Right lobe of liver (tissue), 6 donors: ENCODE results near the gene LARP7. TPM values are rescaled to one million over a fixed set of nuclear protein-coding genes. Genes with fewer than 3 reads are reported as not detected.

Experiments used
- ATAC-seq, 4 donors: fragments of 200-7000 bp; cut with Tn5 transposase; one replicate each; pipeline ENCODE4 v1.9.1; 2020; ENCODE audit warnings: mild to moderate bottlenecking in 4 of 4, moderate library complexity in 4 of 4
- DNase-seq, 3 donors: peaks; one replicate each; pipeline ENCODE4 v3.0.0-alpha.2; 2020
- H3K27ac ChIP-seq, 3 donors: fragments of 200-600 bp; one replicate each; pipeline ENCODE4 v1.8.0; 2022
- H3K27me3 ChIP-seq, 2 donors: fragments of 200-600 bp; one replicate each; pipeline ENCODE4 v1.8.0; 2022
- H3K36me3 ChIP-seq, 4 donors: fragments of 200-600 bp; sonication (generic) in 1 of 4; one replicate each; pipeline versions ENCODE4 v1.5.1 to v1.8.0; 2017 to 2022; ENCODE audit warnings: control low read depth in 1 of 4
- H3K4me1 ChIP-seq, 4 donors: fragments of 200-600 bp; sonication (generic) in 1 of 4; one replicate each; pipeline versions ENCODE4 v1.5.1 to v1.8.0; 2017 to 2022; ENCODE audit warnings: control low read depth in 1 of 4
- H3K4me3 ChIP-seq, 3 donors: fragments of 200-600 bp; one replicate each; pipeline ENCODE4 v1.8.0; 2022
- H3K9me3 ChIP-seq, 4 donors: fragments of 200-600 bp; sonication (generic) in 1 of 4; one replicate each; pipeline versions ENCODE4 v1.5.1 to v1.8.0; 2017 to 2022; ENCODE audit warnings: control low read depth in 1 of 4
- POLR2A ChIP-seq: fragments of 450-650 bp; IDR thresholded peaks from one replicate; pipeline ENCODE4 v1.6.1; 2017; ENCODE audit warnings: antibody characterized with exemption, mild to moderate bottlenecking
- WGBS: methylation state at CpG from one replicate; pipeline ENCODE4 v1.1.6; 2018; ENCODE audit warnings: low coverage, low lambda C conversion rate; ENCODE audit not compliant: insufficient coverage; ENCODE audit errors: missing lambda C conversion rate; 5-methylcytosine and 5-hydroxymethylcytosine counted together
- intact Hi-C, 2 donors: fragments of 100-400 bp; cut with DNase I; formaldehyde crosslinking; loops; one replicate each; pipeline versions ENCODE4 v1.11.2 to v1.14.1; 2022
- total RNA-seq, 6 experiments: library from RNA; depleted of rRNA in 2 of 6; stranded (reverse); fragments of >200 nt in 2 of 6; fragmentation: NEBNext Ultra II Directional in 3 of 6; extraction: Animal tissue kit (Norgen Biotek cat#: 25700) in 3 of 6; gene quantifications; one replicate each; pipeline versions ENCODE4 v1.1.0 to v1.2.4, GENCODE V29; 2016 to 2023
- TF ChIP-seq, protein P1 (sequence below), 4 donors: fragments of 200-600 bp in 3 of 4; fragments of 450-650 bp in 1 of 4; IDR thresholded peaks; one replicate each; pipeline versions ENCODE4 v1.5.1 to v1.8.0; 2016 to 2022; ENCODE audit warnings: antibody characterized with exemption in 4 of 4, mild to moderate bottlenecking in 2 of 4
- donor health status: DM: no; HTN: yes; CAD: no.
- donor health status: DM: no; HTN: no; CAD: no.
- donor health status: DM: no; HTN: no; CAD: no.
- donor health status: DM: no; HTN: yes; CAD: no.
- donor health status: DM: no; HTN: yes; CAD: no.

LARP7 gene
- total RNA-seq, 6 experiments from 2014 or later: 12.7 to 28.8 (median 20.4) TPM

DNA sequence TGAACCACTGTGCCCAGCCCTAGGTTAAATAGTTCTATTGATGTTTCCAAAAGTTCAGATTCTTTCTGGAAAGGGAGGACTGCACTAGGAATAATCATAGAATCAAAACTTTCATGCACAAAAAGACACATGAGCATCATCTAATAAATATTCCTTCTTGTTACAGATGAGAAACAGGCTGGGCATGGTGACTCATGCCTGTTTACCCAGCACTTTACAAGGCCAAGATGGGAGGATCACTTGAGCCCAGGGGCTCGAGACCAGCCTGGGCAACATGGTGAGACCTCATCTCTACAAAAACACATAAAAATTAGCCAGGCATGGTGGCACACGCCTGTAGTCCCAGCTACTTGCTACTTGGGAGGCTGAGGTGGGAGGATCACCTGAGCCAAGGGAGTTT lies 27.7 kb downstream of the LARP7 start:
- Histone ChIP-seq H3K9me3 (no peaks in the 10 kb centered on the region), H3K4me3 (no peak overlapping the region), H3K27ac (no peak overlapping the region), H3K4me1 (no peaks in the 10 kb centered on the region), H3K36me3 (no peaks in the 10 kb centered on the region), H3K27me3 (no peaks in the 10 kb centered on the region)
- intact Hi-C loops: no loop called here
- WGBS: 83% methylated on average over 1 of the region's 2 CpGs
- no peak for TF ChIP-seq POLR2A
- TF ChIP-seq, protein P1, sequence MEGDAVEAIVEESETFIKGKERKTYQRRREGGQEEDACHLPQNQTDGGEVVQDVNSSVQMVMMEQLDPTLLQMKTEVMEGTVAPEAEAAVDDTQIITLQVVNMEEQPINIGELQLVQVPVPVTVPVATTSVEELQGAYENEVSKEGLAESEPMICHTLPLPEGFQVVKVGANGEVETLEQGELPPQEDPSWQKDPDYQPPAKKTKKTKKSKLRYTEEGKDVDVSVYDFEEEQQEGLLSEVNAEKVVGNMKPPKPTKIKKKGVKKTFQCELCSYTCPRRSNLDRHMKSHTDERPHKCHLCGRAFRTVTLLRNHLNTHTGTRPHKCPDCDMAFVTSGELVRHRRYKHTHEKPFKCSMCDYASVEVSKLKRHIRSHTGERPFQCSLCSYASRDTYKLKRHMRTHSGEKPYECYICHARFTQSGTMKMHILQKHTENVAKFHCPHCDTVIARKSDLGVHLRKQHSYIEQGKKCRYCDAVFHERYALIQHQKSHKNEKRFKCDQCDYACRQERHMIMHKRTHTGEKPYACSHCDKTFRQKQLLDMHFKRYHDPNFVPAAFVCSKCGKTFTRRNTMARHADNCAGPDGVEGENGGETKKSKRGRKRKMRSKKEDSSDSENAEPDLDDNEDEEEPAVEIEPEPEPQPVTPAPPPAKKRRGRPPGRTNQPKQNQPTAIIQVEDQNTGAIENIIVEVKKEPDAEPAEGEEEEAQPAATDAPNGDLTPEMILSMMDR (IDR thresholded peaks at IDR 0.05): no peak
- DNase-seq (no peak), ATAC-seq (no peak)

DNA sequence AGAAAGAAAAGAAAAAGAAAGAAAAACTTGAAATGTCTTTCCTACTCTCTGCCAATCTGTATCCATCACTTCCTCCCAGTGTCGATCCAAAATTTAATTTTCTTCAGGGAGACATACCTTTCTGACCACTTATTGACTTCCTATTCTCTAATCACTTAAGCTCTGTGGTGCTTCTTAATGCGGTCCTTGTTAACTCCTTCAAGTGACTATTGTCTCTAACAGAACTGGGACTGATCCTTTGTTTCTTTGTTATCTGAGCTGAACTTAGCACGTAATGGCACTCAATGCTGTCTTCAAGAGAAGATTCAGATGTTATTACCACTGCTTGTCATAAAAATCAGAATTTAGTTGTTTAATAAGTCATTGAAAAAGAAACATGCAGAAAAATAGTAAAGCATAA lies 31.2 kb downstream of the LARP7 start:
- ATAC-seq: no peak
- TF ChIP-seq, protein P1 (IDR thresholded peaks at IDR 0.05): no peak
- no peak for TF ChIP-seq POLR2A
- no peak overlapping the region for H3K27ac ChIP-seq

DNA sequence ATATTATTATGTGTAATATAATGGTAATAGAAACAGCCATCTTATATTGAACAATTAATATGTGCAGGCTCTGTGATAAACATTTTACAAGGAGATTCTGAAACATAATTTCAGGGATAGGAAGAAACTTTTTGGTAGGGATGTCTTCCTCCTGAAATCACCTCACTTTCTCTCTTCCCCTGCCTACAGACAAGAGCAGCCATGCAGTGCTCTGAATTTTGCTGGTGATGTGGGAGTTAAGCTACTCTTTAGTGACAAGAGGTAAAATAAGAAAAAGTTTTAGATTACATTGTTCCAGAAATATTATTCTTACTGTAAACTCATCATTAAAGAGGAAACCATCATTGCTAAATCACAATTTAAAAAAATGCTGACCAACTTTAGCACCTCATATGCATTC lies 36.1 kb downstream of the LARP7 start:
- ATAC-seq: no peak
- H3K27me3 ChIP-seq: no peaks in the 10 kb centered on the region

More for the DNA sequence above, 31.2 kb downstream of the LARP7 start:
- no peaks in the 10 kb centered on the region for H3K4me1 ChIP-seq
- 86% methylated on average over 3 of the region's 3 CpGs for WGBS
- DNase-seq: no peak
- no peak overlapping the region for H3K4me3 ChIP-seq
- no peaks in the 10 kb centered on the region for H3K36me3 ChIP-seq
- intact Hi-C loops: no loop called here
- no peaks in the 10 kb centered on the region for H3K9me3 ChIP-seq
- no peaks in the 10 kb centered on the region for H3K27me3 ChIP-seq

DNA sequence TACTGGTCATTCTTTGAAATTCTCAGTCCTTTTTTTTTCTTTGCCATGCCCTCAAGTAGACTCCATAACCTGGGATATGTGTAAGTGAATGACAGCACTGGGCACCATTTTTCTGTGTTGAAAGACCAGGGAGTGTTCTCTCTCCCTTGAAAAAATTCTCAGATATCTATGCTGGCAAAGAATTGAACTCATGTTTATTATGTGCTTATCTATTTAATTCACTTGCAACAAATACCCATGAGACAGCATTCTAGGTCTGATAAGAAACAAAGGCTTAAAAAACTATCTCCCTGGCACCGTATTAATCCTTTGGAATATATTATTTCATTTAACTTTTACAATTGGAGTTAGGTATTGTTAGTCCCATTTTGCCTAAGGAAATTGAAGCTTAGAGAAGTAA lies 36.7 kb downstream of the LARP7 start:
- Histone ChIP-seq H3K4me1 (no peaks in the 10 kb centered on the region), H3K27ac (no peak overlapping the region), H3K9me3 (no peaks in the 10 kb centered on the region), H3K36me3 (no peaks in the 10 kb centered on the region), H3K4me3 (no peak overlapping the region), H3K27me3 (no peaks in the 10 kb centered on the region)
- WGBS: 67% methylated on average over 1 of the region's 1 CpG
- intact Hi-C loops: no loop called here
- ATAC-seq (no peak), DNase-seq (no peak)
- TF ChIP-seq, protein P1 (IDR thresholded peaks at IDR 0.05): no peak
- TF ChIP-seq POLR2A: no peak

More for the DNA sequence above, 36.1 kb downstream of the LARP7 start:
- no peak overlapping the region for H3K4me3 ChIP-seq
- no peaks in the 10 kb centered on the region for H3K4me1 ChIP-seq
- intact Hi-C loops: no loop called here
- DNase-seq: no peak
- no peaks in the 10 kb centered on the region for H3K36me3 ChIP-seq
- no peak overlapping the region for H3K27ac ChIP-seq
- no peaks in the 10 kb centered on the region for H3K9me3 ChIP-seq
- no peak for TF ChIP-seq POLR2A
- TF ChIP-seq, protein P1 (IDR thresholded peaks at IDR 0.05): no peak

DNA sequence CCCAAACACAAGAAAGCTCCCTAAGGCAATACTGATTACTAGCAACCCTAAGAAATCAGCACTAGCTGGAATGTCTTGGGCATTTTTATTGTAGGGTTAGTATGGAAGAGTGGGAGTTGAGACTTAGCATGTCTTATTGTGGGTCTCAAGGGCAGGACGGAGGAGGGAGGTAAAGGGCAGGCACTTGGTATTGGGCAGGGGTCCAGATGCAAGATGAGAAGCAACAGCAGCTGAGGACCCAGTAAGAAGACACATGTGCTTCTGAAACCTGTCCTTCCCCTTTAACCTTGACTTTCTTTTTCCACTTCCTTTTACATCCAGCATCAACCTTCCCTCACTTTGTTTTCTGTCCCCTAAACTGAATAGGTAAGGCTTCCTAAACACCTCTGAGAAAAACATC lies 37.4 kb downstream of the LARP7 start:
- H3K4me3 ChIP-seq: no peak overlapping the region
- WGBS: 50% methylated on average over 1 of the region's 1 CpG
- H3K9me3 ChIP-seq: no peaks in the 10 kb centered on the region
- TF ChIP-seq, protein P1 (IDR thresholded peaks at IDR 0.05): no peak
- no peak for TF ChIP-seq POLR2A
- H3K27me3 ChIP-seq: no peaks in the 10 kb centered on the region
- H3K4me1 ChIP-seq: no peaks in the 10 kb centered on the region
- intact Hi-C loops: no loop called here
- ATAC-seq (no peak), DNase-seq (no peak)
- no peaks in the 10 kb centered on the region for H3K36me3 ChIP-seq
- H3K27ac ChIP-seq: no peak overlapping the region
